Neural progenitor cell (in vitro differentiated cells): ENCODE data around the gene ADGRF5. TPM values are rescaled to one million over a fixed set of nuclear protein-coding genes. Genes with fewer than 3 reads are reported as not detected.

Experiments used
- DNase-seq: peaks from one replicate; pipeline ENCODE4 v3.0.0-alpha.2; 2016; ENCODE audit warnings: low spot score
- H2AFZ ChIP-seq: fragments of 200-600 bp; sonication (generic); replicated peaks from 2 replicates; pipeline ENCODE4 v1.6.1; 2016; ENCODE audit warnings: antibody characterized with exemption
- H3F3A ChIP-seq: fragments of 200-600 bp; sonication (generic); 2 replicates; pipeline ENCODE4 v1.6.1; 2016; ENCODE audit warnings: antibody characterized with exemption, low read depth
- H3K27ac ChIP-seq: fragments of 200-600 bp; sonication (generic); 2 replicates; pipeline ENCODE4 v1.5.1; 2016; ENCODE audit warnings: mild to moderate bottlenecking
- H3K27me3 ChIP-seq: fragments of 200-600 bp; sonication (generic); 2 replicates; pipeline ENCODE4 v1.6.1; 2016; ENCODE audit warnings: mild to moderate bottlenecking, moderate library complexity
- H3K36me3 ChIP-seq: fragments of 200-600 bp; sonication (generic); 2 replicates; pipeline ENCODE4 v1.5.1; 2016
- H3K4me1 ChIP-seq: fragments of 200-600 bp; sonication (generic); 2 replicates; pipeline ENCODE4 v1.6.1; 2016; ENCODE audit warnings: mixed run types
- H3K4me2 ChIP-seq: fragments of 200-600 bp; sonication (generic); 2 replicates; pipeline ENCODE4 v1.6.1; 2016
- H3K4me3 ChIP-seq: fragments of 200-600 bp; sonication (generic); 2 replicates; pipeline ENCODE4 v1.5.1; 2016
- H3K79me2 ChIP-seq: fragments of 200-600 bp; sonication (generic); 2 replicates; pipeline ENCODE4 v1.6.1; 2016; ENCODE audit warnings: low read depth
- H3K9ac ChIP-seq: fragments of 200-600 bp; sonication (generic); 2 replicates; pipeline ENCODE4 v1.6.1; 2016
- H3K9me3 ChIP-seq: fragments of 200-600 bp; sonication (generic); 2 replicates; pipeline ENCODE4 v1.5.1; 2016; ENCODE audit warnings: low read depth
- H4K20me1 ChIP-seq: fragments of 200-600 bp; sonication (generic); 2 replicates; pipeline ENCODE4 v1.6.1; 2016; ENCODE audit warnings: low read depth
- H3K27ac Mint-ChIP-seq: 3 replicates; pipeline ENCODE4 v1.8.0; 2021; ENCODE audit warnings: mixed read lengths
- H3K27me3 Mint-ChIP-seq: 2 replicates; pipeline ENCODE4 v1.8.0; 2022; ENCODE audit warnings: low read depth, mild to moderate bottlenecking, inconsistent platforms, moderate library complexity, mixed read lengths; ENCODE audit not compliant: insufficient read depth
- H3K36me3 Mint-ChIP-seq: 3 replicates; pipeline ENCODE4 v1.8.0; 2021; ENCODE audit warnings: mixed read lengths
- H3K4me1 Mint-ChIP-seq: 3 replicates; pipeline ENCODE4 v1.8.0; 2021; ENCODE audit warnings: mixed read lengths
- H3K4me3 Mint-ChIP-seq: 3 replicates; pipeline ENCODE4 v1.8.0; 2021; ENCODE audit warnings: mild to moderate bottlenecking, moderate library complexity, mixed read lengths
- H3K9me3 Mint-ChIP-seq: 3 replicates; pipeline ENCODE4 v1.8.0; 2020; ENCODE audit warnings: mixed read lengths
- CTCF ChIP-seq: fragments of 200-600 bp; sonication (generic); IDR thresholded peaks from 2 replicates; pipeline ENCODE4 v1.5.1; 2017; ENCODE audit warnings: antibody characterized with exemption, mild to moderate bottlenecking
- EZH2 ChIP-seq: fragments of 200-600 bp; sonication (generic); IDR thresholded peaks from 2 replicates; pipeline ENCODE4 v1.6.1; 2017; ENCODE audit warnings: antibody characterized with exemption, mild to moderate bottlenecking, moderate library complexity
- EZH2phosphoT487 ChIP-seq: fragments of 200-600 bp; sonication (generic); IDR thresholded peaks from 2 replicates; pipeline ENCODE4 v1.6.1; 2017; ENCODE audit warnings: antibody characterized with exemption
- total RNA-seq: library from RNA; depleted of rRNA; stranded (reverse); fragments of >200 nt; gene quantifications from 2 replicates; pipeline ENCODE4 v1.2.3, GENCODE V29; 2015; ENCODE audit warnings: low replicate concordance

Gene ADGRF5
- total RNA-seq, 1 donor from 2014 or later: not detected

- H3K9me3 Mint-ChIP-seq: no peaks in the 10 kb centered on the region
These were observed 19.8 kb downstream of the ADGRF5 start for GRCh38 chr6:46901882-46902314.

GRCh38 chr6:46900266-46900665, 21.5 kb downstream of the ADGRF5 start:
- Histone ChIP-seq H3K4me3 (no peak overlapping the region), H4K20me1 (no peaks in the 10 kb centered on the region), H3K9ac (no peak overlapping the region), H3K4me1 (no peaks in the 10 kb centered on the region), H3K4me2 (no peak overlapping the region), H3K36me3 (no peaks in the 10 kb centered on the region), H3K9me3 (no peaks in the 10 kb centered on the region), H3K27me3 (no peaks in the 10 kb centered on the region), H3F3A (no peaks in the 10 kb centered on the region), H3K27ac (no peak overlapping the region), H2AFZ (no peak overlapping the region), H3K79me2 (no peaks in the 10 kb centered on the region)
- Mint-ChIP-seq H3K4me1 (no peaks in the 10 kb centered on the region), H3K27me3 (peaks cover 5% of the 10 kb centered on the region), H3K4me3 (no peak overlapping the region), H3K9me3 (no peaks in the 10 kb centered on the region), H3K36me3 (no peaks in the 10 kb centered on the region), H3K27ac (no peak overlapping the region)
- no peak for DNase-seq
- TF ChIP-seq EZH2phosphoT487 (no peak), CTCF (no peak), EZH2 (no peak)

More at GRCh38 chr6:46901882-46902314, 19.8 kb downstream of the ADGRF5 start:
- H3K9me3 ChIP-seq: no peaks in the 10 kb centered on the region
- Mint-ChIP-seq H3K4me3 (no peak overlapping the region), H3K4me1 (no peaks in the 10 kb centered on the region), H3K36me3 (no peaks in the 10 kb centered on the region), H3K27ac (no peak overlapping the region), H3K27me3 (peaks cover 5% of the 10 kb centered on the region)
- H3K36me3 ChIP-seq: no peaks in the 10 kb centered on the region
- no peak overlapping the region for H3K4me2 ChIP-seq
- peaks cover 13% of the 10 kb centered on the region for H3K4me1 ChIP-seq
- no peak overlapping the region for H3K27ac ChIP-seq
- H3K9ac ChIP-seq: no peak overlapping the region
- H3K4me3 ChIP-seq: no peak overlapping the region
- H3K27me3 ChIP-seq: no peaks in the 10 kb centered on the region
- no peak overlapping the region for H2AFZ ChIP-seq
- no peak for DNase-seq
- H3F3A ChIP-seq: no peaks in the 10 kb centered on the region
- H3K79me2 ChIP-seq: no peaks in the 10 kb centered on the region
- no peak for TF ChIP-seq EZH2
- no peak for TF ChIP-seq EZH2phosphoT487
- no peak for TF ChIP-seq CTCF
- H4K20me1 ChIP-seq: no peaks in the 10 kb centered on the region

GRCh38 chr6:46899659-46900058, 22.1 kb downstream of the ADGRF5 start:
- Mint-ChIP-seq H3K27ac (no peak overlapping the region), H3K9me3 (no peaks in the 10 kb centered on the region), H3K4me3 (no peak overlapping the region), H3K27me3 (peaks cover 5% of the 10 kb centered on the region), H3K4me1 (no peaks in the 10 kb centered on the region), H3K36me3 (no peaks in the 10 kb centered on the region)
- no peak for DNase-seq
- Histone ChIP-seq H3K4me3 (no peak overlapping the region), H3K27ac (no peak overlapping the region), H4K20me1 (no peaks in the 10 kb centered on the region), H3K9ac (no peak overlapping the region), H2AFZ (no peak overlapping the region), H3F3A (no peaks in the 10 kb centered on the region), H3K79me2 (no peaks in the 10 kb centered on the region), H3K4me1 (no peaks in the 10 kb centered on the region), H3K4me2 (no peak overlapping the region), H3K27me3 (no peaks in the 10 kb centered on the region), H3K36me3 (no peaks in the 10 kb centered on the region), H3K9me3 (no peaks in the 10 kb centered on the region)
- no peak for TF ChIP-seq CTCF
- no peak for TF ChIP-seq EZH2phosphoT487
- TF ChIP-seq EZH2: no peak
